Activated naive CD4-positive, alpha-beta T cell treated with anti-CD3 and anti-CD28 coated beads, Interleukin-2, amount 50 U/mL, for 24 hours (primary cell): Measurements from ENCODE around the gene HOXA2.

ENCODE experiments used
- H3K27ac Mint-ChIP-seq: one replicate; pipeline ENCODE4 v1.8.0; 2021; ENCODE audit warnings: mild to moderate bottlenecking, mixed read lengths
- H3K27me3 Mint-ChIP-seq: one replicate; pipeline ENCODE4 v1.8.0; 2021; ENCODE audit warnings: mixed read lengths
- H3K36me3 Mint-ChIP-seq: one replicate; pipeline ENCODE4 v1.8.0; 2021; ENCODE audit warnings: mixed read lengths
- H3K4me1 Mint-ChIP-seq: one replicate; pipeline ENCODE4 v1.8.0; 2021; ENCODE audit warnings: mixed read lengths
- H3K4me3 Mint-ChIP-seq: one replicate; pipeline ENCODE4 v1.8.0; 2021; ENCODE audit warnings: mild to moderate bottlenecking, mixed read lengths
- H3K9me3 Mint-ChIP-seq: one replicate; pipeline ENCODE4 v1.8.0; 2021; ENCODE audit warnings: mixed read lengths

HOXA2 gene

GRCh38 chr7:27091941-27092818 is 10.3 kb downstream of the HOXA2 start:
- H3K9me3 Mint-ChIP-seq, result peaks cover 9% of the 10 kb centered on the region
- H3K27me3 Mint-ChIP-seq, result peaks cover 67% of the 10 kb centered on the region
- no peak overlapping the region for H3K27ac Mint-ChIP-seq
- H3K4me1 Mint-ChIP-seq, result peaks cover 11% of the 10 kb centered on the region
- H3K36me3 Mint-ChIP-seq, result peaks cover 5% of the 10 kb centered on the region
- no peak overlapping the region for H3K4me3 Mint-ChIP-seq

- H3K4me1 Mint-ChIP-seq, result peaks cover 9% of the 10 kb centered on the region
- no peak overlapping the region for H3K27ac Mint-ChIP-seq
- H3K9me3 Mint-ChIP-seq, result peaks cover 9% of the 10 kb centered on the region
- H3K4me3 Mint-ChIP-seq, result no peak overlapping the region
- H3K36me3 Mint-ChIP-seq, result peaks cover 5% of the 10 kb centered on the region
- peaks cover 68% of the 10 kb centered on the region for H3K27me3 Mint-ChIP-seq
Measured at GRCh38 chr7:27091105-27091504, 11.4 kb downstream of the HOXA2 start.

- H3K4me1 Mint-ChIP-seq, result peaks cover 9% of the 10 kb centered on the region
- H3K27ac Mint-ChIP-seq, result no peak overlapping the region
- H3K36me3 Mint-ChIP-seq, result peaks cover 5% of the 10 kb centered on the region
- H3K9me3 Mint-ChIP-seq, result peaks cover 9% of the 10 kb centered on the region
- peaks cover 54% of the 10 kb centered on the region for H3K27me3 Mint-ChIP-seq
- no peak overlapping the region for H3K4me3 Mint-ChIP-seq
Measured at GRCh38 chr7:27088002-27088922, 14.2 kb downstream of the HOXA2 start.

GRCh38 chr7:27083646-27084045 is 18.8 kb downstream of the HOXA2 start:
- no peak overlapping the region for H3K4me3 Mint-ChIP-seq
- no peaks in the 10 kb centered on the region for H3K9me3 Mint-ChIP-seq
- H3K27me3 Mint-ChIP-seq, result peaks cover 16% of the 10 kb centered on the region
- peaks cover 3% of the 10 kb centered on the region for H3K4me1 Mint-ChIP-seq
- H3K27ac Mint-ChIP-seq, result no peak overlapping the region
- peaks cover 2% of the 10 kb centered on the region for H3K36me3 Mint-ChIP-seq

GRCh38 chr7:27082171-27082570 is 20.3 kb downstream of the HOXA2 start:
- Mint-ChIP-seq H3K36me3 (no peaks in the 10 kb centered on the region), H3K27ac (no peak overlapping the region), H3K4me3 (no peak overlapping the region), H3K9me3 (no peaks in the 10 kb centered on the region), H3K4me1 (no peaks in the 10 kb centered on the region), H3K27me3 (peaks cover 7% of the 10 kb centered on the region)

- H3K9me3 Mint-ChIP-seq, result no peaks in the 10 kb centered on the region
- no peaks in the 10 kb centered on the region for H3K36me3 Mint-ChIP-seq
- no peak overlapping the region for H3K27ac Mint-ChIP-seq
- H3K27me3 Mint-ChIP-seq, result peaks cover 3% of the 10 kb centered on the region
- no peak overlapping the region for H3K4me3 Mint-ChIP-seq
- no peaks in the 10 kb centered on the region for H3K4me1 Mint-ChIP-seq
Measured at GRCh38 chr7:27080844-27081436, 21.5 kb downstream of the HOXA2 start.

- no peaks in the 10 kb centered on the region for H3K4me1 Mint-ChIP-seq
- peaks cover 5% of the 10 kb centered on the region for H3K27me3 Mint-ChIP-seq
- H3K27ac Mint-ChIP-seq, result no peak overlapping the region
- H3K9me3 Mint-ChIP-seq, result no peaks in the 10 kb centered on the region
- H3K36me3 Mint-ChIP-seq, result no peaks in the 10 kb centered on the region
- no peak overlapping the region for H3K4me3 Mint-ChIP-seq
Measured at GRCh38 chr7:27079234-27079975, 23.1 kb downstream of the HOXA2 start.

- Mint-ChIP-seq H3K9me3 (no peaks in the 10 kb centered on the region), H3K4me3 (no peak overlapping the region), H3K27ac (no peak overlapping the region), H3K36me3 (no peaks in the 10 kb centered on the region), H3K4me1 (no peaks in the 10 kb centered on the region), H3K27me3 (peaks cover 8% of the 10 kb centered on the region)
Measured at GRCh38 chr7:27078616-27079233, 23.8 kb downstream of the HOXA2 start.

GRCh38 chr7:27073076-27073475 is 29.4 kb downstream of the HOXA2 start:
- H3K27ac Mint-ChIP-seq, result no peak overlapping the region
- no peaks in the 10 kb centered on the region for H3K9me3 Mint-ChIP-seq
- no peaks in the 10 kb centered on the region for H3K36me3 Mint-ChIP-seq
- no peak overlapping the region for H3K4me3 Mint-ChIP-seq
- no peaks in the 10 kb centered on the region for H3K4me1 Mint-ChIP-seq
- peaks cover 10% of the 10 kb centered on the region for H3K27me3 Mint-ChIP-seq

GRCh38 chr7:27071622-27072390 is 30.7 kb downstream of the HOXA2 start:
- Mint-ChIP-seq H3K36me3 (no peaks in the 10 kb centered on the region), H3K27me3 (peaks cover 13% of the 10 kb centered on the region), H3K27ac (no peak overlapping the region), H3K4me1 (peaks cover 6% of the 10 kb centered on the region), H3K9me3 (no peaks in the 10 kb centered on the region), H3K4me3 (no peak overlapping the region)

- Mint-ChIP-seq H3K27ac (no peak overlapping the region), H3K27me3 (peaks cover 6% of the 10 kb centered on the region), H3K36me3 (no peaks in the 10 kb centered on the region), H3K9me3 (no peaks in the 10 kb centered on the region), H3K4me1 (peaks cover 8% of the 10 kb centered on the region), H3K4me3 (no peak overlapping the region)
Measured at GRCh38 chr7:27068259-27068658, 34.2 kb downstream of the HOXA2 start.

GRCh38 chr7:27066148-27066547 is 36.3 kb downstream of the HOXA2 start:
- Mint-ChIP-seq H3K36me3 (no peaks in the 10 kb centered on the region), H3K27me3 (peaks cover 4% of the 10 kb centered on the region), H3K9me3 (no peaks in the 10 kb centered on the region), H3K4me3 (no peak overlapping the region), H3K4me1 (peaks cover 8% of the 10 kb centered on the region), H3K27ac (no peak overlapping the region)

GRCh38 chr7:27065709-27066108 is 36.8 kb downstream of the HOXA2 start:
- Mint-ChIP-seq H3K4me1 (peaks cover 8% of the 10 kb centered on the region), H3K4me3 (no peak overlapping the region), H3K27me3 (peaks cover 4% of the 10 kb centered on the region), H3K9me3 (no peaks in the 10 kb centered on the region), H3K27ac (no peak overlapping the region), H3K36me3 (no peaks in the 10 kb centered on the region)

GRCh38 chr7:27064661-27065060 is 37.8 kb downstream of the HOXA2 start:
- H3K4me1 Mint-ChIP-seq, result peaks cover 8% of the 10 kb centered on the region
- peaks cover 8% of the 10 kb centered on the region for H3K27me3 Mint-ChIP-seq
- H3K9me3 Mint-ChIP-seq, result no peaks in the 10 kb centered on the region
- H3K27ac Mint-ChIP-seq, result no peak overlapping the region
- H3K4me3 Mint-ChIP-seq, result no peak overlapping the region
- no peaks in the 10 kb centered on the region for H3K36me3 Mint-ChIP-seq
